Hepatocyte (in vitro differentiated cells): ENCODE results near the gene RAP1GAP.

Experiments
- EZH2 ChIP-seq: fragments of 200-600 bp; sonication (generic); IDR thresholded peaks from 2 replicates; pipeline ENCODE4 v1.6.1; 2016; ENCODE audit warnings: antibody characterized with exemption, mild to moderate bottlenecking, borderline replicate concordance
- EZH2phosphoT487 ChIP-seq: fragments of 200-600 bp; sonication (generic); IDR thresholded peaks from one replicate; pipeline ENCODE4 v1.6.1; 2018; ENCODE audit warnings: antibody characterized with exemption, mild to moderate bottlenecking, low read depth, moderate library complexity; ENCODE audit not compliant: unreplicated experiment, severe bottlenecking
- TF ChIP-seq, protein P1 (sequence below): fragments of 200-600 bp; sonication (generic); IDR thresholded peaks from 2 replicates; pipeline ENCODE4 v1.5.1; 2016; ENCODE audit warnings: antibody characterized with exemption, mild to moderate bottlenecking; ENCODE audit not compliant: poor library complexity

DNA sequence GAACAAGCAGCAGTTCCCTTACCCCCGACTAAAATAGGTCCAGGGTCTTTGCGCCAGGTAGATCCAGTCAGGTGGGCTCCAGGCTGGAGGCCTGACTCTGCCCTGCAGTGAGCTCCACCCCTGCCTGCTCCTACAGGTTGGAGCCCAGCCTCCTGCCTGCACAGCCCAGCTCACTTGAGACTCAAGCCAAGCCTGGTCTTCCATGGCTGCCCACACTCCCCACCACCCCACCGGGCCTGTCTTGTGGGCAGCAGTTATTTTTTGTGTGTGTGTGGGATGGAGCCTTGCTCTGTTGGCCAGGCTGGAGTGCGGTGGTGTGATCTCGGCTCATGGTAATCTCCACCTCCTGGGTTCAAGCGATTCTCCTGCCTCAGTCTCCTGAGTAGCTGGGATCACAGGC lies 28.5 kb downstream of the RAP1GAP start:
- TF ChIP-seq, protein P1, sequence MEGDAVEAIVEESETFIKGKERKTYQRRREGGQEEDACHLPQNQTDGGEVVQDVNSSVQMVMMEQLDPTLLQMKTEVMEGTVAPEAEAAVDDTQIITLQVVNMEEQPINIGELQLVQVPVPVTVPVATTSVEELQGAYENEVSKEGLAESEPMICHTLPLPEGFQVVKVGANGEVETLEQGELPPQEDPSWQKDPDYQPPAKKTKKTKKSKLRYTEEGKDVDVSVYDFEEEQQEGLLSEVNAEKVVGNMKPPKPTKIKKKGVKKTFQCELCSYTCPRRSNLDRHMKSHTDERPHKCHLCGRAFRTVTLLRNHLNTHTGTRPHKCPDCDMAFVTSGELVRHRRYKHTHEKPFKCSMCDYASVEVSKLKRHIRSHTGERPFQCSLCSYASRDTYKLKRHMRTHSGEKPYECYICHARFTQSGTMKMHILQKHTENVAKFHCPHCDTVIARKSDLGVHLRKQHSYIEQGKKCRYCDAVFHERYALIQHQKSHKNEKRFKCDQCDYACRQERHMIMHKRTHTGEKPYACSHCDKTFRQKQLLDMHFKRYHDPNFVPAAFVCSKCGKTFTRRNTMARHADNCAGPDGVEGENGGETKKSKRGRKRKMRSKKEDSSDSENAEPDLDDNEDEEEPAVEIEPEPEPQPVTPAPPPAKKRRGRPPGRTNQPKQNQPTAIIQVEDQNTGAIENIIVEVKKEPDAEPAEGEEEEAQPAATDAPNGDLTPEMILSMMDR, result no peak
- no peak for TF ChIP-seq EZH2phosphoT487
- no peak for TF ChIP-seq EZH2
